ENCODE measurements around the gene NUFIP2. TPM values are rescaled to one million over a fixed set of nuclear protein-coding genes. Genes with fewer than 3 reads are reported as not detected.

Gene NUFIP2
- polyA plus RNA-seq, 4 donors, result 5.1 to 34.1 (median 7.5) TPM

GRCh38 chr17:29248845-29249244, 45.1 kb downstream of the NUFIP2 start:
- no peaks in the 10 kb centered on the region for H3K4me1 ChIP-seq (ENCODE audit: control insufficient read depth in 3 of 3, insufficient read depth in 2 of 3, low read depth in 1 of 3, low read length in 2 of 3)
- DNase-seq (no peak), FAIRE-seq (no peak)
- peaks cover 0 to 1% (median 0%) of the 10 kb centered on the region in 3 donors for H3K36me3 ChIP-seq (ENCODE audit: control insufficient read depth in 3 of 3, insufficient read depth in 2 of 3, low read depth in 1 of 3, low read length in 3 of 3)
- no peak overlapping the region for H3K27ac ChIP-seq (ENCODE audit: low read depth in 1 of 3, low read length in 2 of 3)
- 89% methylated on average over 5 of the region's 5 CpGs for WGBS, 3 donors
- no peak overlapping the region for H3K4me3 ChIP-seq (ENCODE audit: low read depth in 1 of 3, low read length in 3 of 3)
- no peaks in the 10 kb centered on the region for H3K27me3 ChIP-seq (ENCODE audit: control insufficient read depth in 3 of 3, insufficient read depth in 3 of 3, low read length in 3 of 3)
- no peaks in the 10 kb centered on the region for H3K9me3 ChIP-seq (ENCODE audit: control insufficient read depth in 2 of 2, insufficient read depth in 1 of 2, low read depth in 1 of 2, low read length in 1 of 2)

DNA sequence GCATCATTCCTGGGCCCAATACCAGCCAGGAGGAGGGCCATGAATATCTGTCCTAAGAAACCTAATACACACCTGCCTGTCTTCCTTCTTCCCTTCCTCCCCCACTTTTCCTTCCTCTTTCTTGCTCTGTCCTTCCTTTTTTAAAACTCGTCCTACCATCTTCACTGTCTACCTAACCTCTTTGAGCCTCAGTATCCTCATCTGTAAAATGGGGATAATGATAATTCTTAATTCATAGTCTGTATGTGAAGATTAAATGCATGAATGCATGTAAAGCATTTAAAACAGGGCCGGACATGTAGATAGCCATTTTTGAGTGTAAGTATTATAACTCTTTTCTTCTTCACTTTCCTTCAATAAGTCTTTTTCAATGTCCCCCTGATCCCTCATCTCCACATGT, 46.7 kb downstream of the NUFIP2 start:
- FAIRE-seq (no peak), DNase-seq (no peak)
- peaks cover 0 to 1% (median 0%) of the 10 kb centered on the region in 3 donors for H3K36me3 ChIP-seq (ENCODE audit: control insufficient read depth in 3 of 3, insufficient read depth in 2 of 3, low read depth in 1 of 3, low read length in 3 of 3)
- 78 to 86% (median 82%) methylated on average over 2 of the region's 2 CpGs for WGBS, 3 donors
- no peaks in the 10 kb centered on the region for H3K9me3 ChIP-seq (ENCODE audit: control insufficient read depth in 2 of 2, insufficient read depth in 1 of 2, low read depth in 1 of 2, low read length in 1 of 2)
- no peak overlapping the region for H3K27ac ChIP-seq (ENCODE audit: low read depth in 1 of 3, low read length in 2 of 3)
- H3K4me3 ChIP-seq (ENCODE audit: low read depth in 1 of 3, low read length in 3 of 3), result no peak overlapping the region
- no peaks in the 10 kb centered on the region for H3K27me3 ChIP-seq (ENCODE audit: control insufficient read depth in 3 of 3, insufficient read depth in 3 of 3, low read length in 3 of 3)
- H3K4me1 ChIP-seq (ENCODE audit: control insufficient read depth in 3 of 3, insufficient read depth in 2 of 3, low read depth in 1 of 3, low read length in 2 of 3), result no peaks in the 10 kb centered on the region

DNA sequence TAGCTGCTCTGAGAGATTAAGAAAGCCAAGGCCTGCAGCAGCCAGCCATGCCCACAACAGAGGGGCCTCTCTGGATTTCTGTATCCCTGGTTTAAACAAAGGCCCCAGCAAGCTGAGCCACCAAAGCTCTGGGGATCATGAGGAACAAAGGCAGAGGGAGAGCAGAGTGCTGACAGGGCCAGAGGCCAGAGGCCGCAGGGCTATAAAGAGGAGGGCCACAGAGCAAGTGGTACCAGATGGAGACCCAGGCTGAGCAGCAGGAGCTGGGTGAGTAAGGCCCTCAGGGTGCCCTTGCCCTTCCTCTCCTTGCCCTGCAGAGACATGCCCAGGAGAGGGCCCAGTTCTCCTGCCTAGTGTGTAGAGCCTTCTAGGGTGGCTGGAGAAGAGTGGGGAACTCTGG, 47.3 kb downstream of the NUFIP2 start, which contains the start of gene CRYBA1:
CRYBA1 (plus strand) TSS at position 232 of the 400 bp plus-strand sequence; CDS start at position 237, 5 bp downstream.
- H3K36me3 ChIP-seq (ENCODE audit: control insufficient read depth in 3 of 3, insufficient read depth in 2 of 3, low read depth in 1 of 3, low read length in 3 of 3), result no peaks in the 10 kb centered on the region
- DNase-seq, result no peak
- no peak within 1 kb of the TSS for H3K4me3 ChIP-seq (ENCODE audit: low read depth in 1 of 3, low read length in 3 of 3)
- H3K4me1 ChIP-seq (ENCODE audit: control insufficient read depth in 3 of 3, insufficient read depth in 2 of 3, low read depth in 1 of 3, low read length in 2 of 3), result no peaks in the 10 kb centered on the region
- H3K27ac ChIP-seq (ENCODE audit: low read depth in 1 of 3, low read length in 2 of 3), result no peak within 1 kb of the TSS
- WGBS, 3 donors, result 73 to 82% (median 73%) methylated on average over 1 of the region's 1 CpG
- no peak for FAIRE-seq
- no peaks in the 10 kb centered on the region for H3K27me3 ChIP-seq (ENCODE audit: control insufficient read depth in 3 of 3, insufficient read depth in 3 of 3, low read length in 3 of 3)
- H3K9me3 ChIP-seq (ENCODE audit: control insufficient read depth in 2 of 2, insufficient read depth in 1 of 2, low read depth in 1 of 2, low read length in 1 of 2), result no peaks in the 10 kb centered on the region

DNA sequence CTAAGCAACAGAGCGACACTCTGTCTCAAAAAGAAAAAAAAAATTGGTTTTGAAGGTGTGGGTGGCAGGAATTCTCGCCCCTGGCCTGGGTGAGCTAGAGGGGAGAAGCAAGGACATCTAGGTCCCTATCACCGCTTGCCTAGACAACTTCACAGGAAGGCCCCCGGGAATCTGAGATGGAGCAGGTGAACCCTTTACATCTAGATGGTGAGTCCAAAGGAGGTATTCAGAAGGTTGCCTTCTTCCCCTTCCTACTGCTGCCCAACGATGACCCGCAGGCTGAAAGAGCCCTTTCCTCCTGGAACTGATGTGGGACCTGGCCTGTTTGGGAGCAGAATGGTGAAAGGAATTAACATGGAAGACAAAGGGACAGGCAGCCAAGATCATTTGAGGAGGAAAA, 48.5 kb downstream of the NUFIP2 start:
- FAIRE-seq, result no peak
- Histone ChIP-seq H3K4me1 (ENCODE audit: control insufficient read depth in 3 of 3, insufficient read depth in 2 of 3, low read depth in 1 of 3, low read length in 2 of 3) (no peaks in the 10 kb centered on the region), H3K9me3 (ENCODE audit: control insufficient read depth in 2 of 2, insufficient read depth in 1 of 2, low read depth in 1 of 2, low read length in 1 of 2) (no peaks in the 10 kb centered on the region), H3K27me3 (ENCODE audit: control insufficient read depth in 3 of 3, insufficient read depth in 3 of 3, low read length in 3 of 3) (no peaks in the 10 kb centered on the region), H3K27ac (ENCODE audit: low read depth in 1 of 3, low read length in 2 of 3) (no peak overlapping the region), H3K4me3 (ENCODE audit: low read depth in 1 of 3, low read length in 3 of 3) (no peak overlapping the region), H3K36me3 (ENCODE audit: control insufficient read depth in 3 of 3, insufficient read depth in 2 of 3, low read depth in 1 of 3, low read length in 3 of 3) (no peaks in the 10 kb centered on the region)
- WGBS, 3 donors, result 89 to 95% (median 90%) methylated on average over 6 of the region's 6 CpGs
- no peak for DNase-seq

DNA sequence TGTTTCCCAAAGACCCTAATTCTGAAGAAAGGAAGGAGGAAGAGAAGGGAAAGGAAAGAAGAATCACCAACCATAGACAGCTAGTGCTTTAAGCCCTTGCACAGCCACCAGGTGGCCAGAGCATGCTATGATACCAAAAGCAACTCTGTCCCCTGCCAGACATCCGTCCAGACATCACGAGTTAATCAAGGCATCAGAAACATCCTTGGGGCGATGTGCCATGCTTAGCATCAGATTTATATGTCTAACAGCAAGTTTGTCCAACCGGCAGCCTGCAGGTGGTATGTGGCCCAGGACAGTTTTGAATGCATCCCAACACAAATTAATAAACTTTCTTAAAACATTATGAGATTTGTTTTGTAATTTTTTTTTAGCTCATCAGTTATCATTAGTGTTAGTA, 50.2 kb downstream of the NUFIP2 start:
- FAIRE-seq, result no peak
- H3K27me3 ChIP-seq (ENCODE audit: control insufficient read depth in 3 of 3, insufficient read depth in 3 of 3, low read length in 3 of 3), result no peaks in the 10 kb centered on the region
- DNase-seq, result peak in 1 of 2 donors; percentile 17
- no peaks in the 10 kb centered on the region for H3K9me3 ChIP-seq (ENCODE audit: control insufficient read depth in 2 of 2, insufficient read depth in 1 of 2, low read depth in 1 of 2, low read length in 1 of 2)
- peaks cover 0 to under 1% (median 0%) of the 10 kb centered on the region in 3 donors for H3K4me1 ChIP-seq (ENCODE audit: control insufficient read depth in 3 of 3, insufficient read depth in 2 of 3, low read depth in 1 of 3, low read length in 2 of 3)
- WGBS, 3 donors, result 40 to 64% (median 52%) methylated on average over 4 of the region's 4 CpGs
- H3K36me3 ChIP-seq (ENCODE audit: control insufficient read depth in 3 of 3, insufficient read depth in 2 of 3, low read depth in 1 of 3, low read length in 3 of 3), result no peaks in the 10 kb centered on the region
- H3K4me3 ChIP-seq (ENCODE audit: low read depth in 1 of 3, low read length in 3 of 3), result no peak overlapping the region
- H3K27ac ChIP-seq (ENCODE audit: low read depth in 1 of 3, low read length in 2 of 3), result no peak overlapping the region

DNA sequence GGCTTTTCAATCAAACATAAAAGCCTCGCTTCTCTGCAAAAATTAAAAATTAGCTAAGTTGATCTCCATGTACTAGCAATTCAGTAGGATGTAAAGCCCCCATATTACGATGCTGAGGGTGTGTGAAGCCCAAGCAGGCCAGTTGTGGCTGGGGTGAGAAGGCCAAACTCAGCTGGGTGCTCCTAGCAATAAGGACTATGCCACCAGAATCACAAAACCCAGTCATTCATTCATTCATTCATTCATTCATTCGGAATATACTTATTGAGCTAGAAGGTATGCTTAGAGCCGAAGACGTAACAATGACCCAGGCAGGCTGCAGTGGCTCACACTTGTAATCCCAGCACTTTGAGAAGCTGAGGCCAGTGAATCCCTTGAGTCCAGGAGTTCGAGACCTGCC, 51.2 kb downstream of the NUFIP2 start:
- H3K27me3 ChIP-seq (ENCODE audit: control insufficient read depth in 3 of 3, insufficient read depth in 3 of 3, low read length in 3 of 3), result no peaks in the 10 kb centered on the region
- H3K4me1 ChIP-seq (ENCODE audit: control insufficient read depth in 3 of 3, insufficient read depth in 2 of 3, low read depth in 1 of 3, low read length in 2 of 3), result peaks cover 0 to 9% (median 0%) of the 10 kb centered on the region in 3 donors
- H3K27ac ChIP-seq (ENCODE audit: low read depth in 1 of 3, low read length in 2 of 3), result no peak overlapping the region
- 87 to 94% (median 91%) methylated on average over 6 of the region's 6 CpGs for WGBS, 3 donors
- no peaks in the 10 kb centered on the region for H3K36me3 ChIP-seq (ENCODE audit: control insufficient read depth in 3 of 3, insufficient read depth in 2 of 3, low read depth in 1 of 3, low read length in 3 of 3)
- H3K9me3 ChIP-seq (ENCODE audit: control insufficient read depth in 2 of 2, insufficient read depth in 1 of 2, low read depth in 1 of 2, low read length in 1 of 2), result no peaks in the 10 kb centered on the region
- FAIRE-seq (no peak), DNase-seq (no peak)
- no peak overlapping the region for H3K4me3 ChIP-seq (ENCODE audit: low read depth in 1 of 3, low read length in 3 of 3)

GRCh38 chr17:29242051-29242450, 51.9 kb downstream of the NUFIP2 start:
- no peak for DNase-seq
- H3K27me3 ChIP-seq (ENCODE audit: control insufficient read depth in 3 of 3, insufficient read depth in 3 of 3, low read length in 3 of 3), result no peaks in the 10 kb centered on the region
- peaks cover 0 to 9% (median 0%) of the 10 kb centered on the region in 3 donors for H3K4me1 ChIP-seq (ENCODE audit: control insufficient read depth in 3 of 3, insufficient read depth in 2 of 3, low read depth in 1 of 3, low read length in 2 of 3)
- H3K27ac ChIP-seq (ENCODE audit: low read depth in 1 of 3, low read length in 2 of 3), result no peak overlapping the region
- FAIRE-seq, result no peak
- WGBS, 3 donors, result 87 to 94% (median 88%) methylated on average over 1 of the region's 1 CpG
- H3K4me3 ChIP-seq (ENCODE audit: low read depth in 1 of 3, low read length in 3 of 3), result no peak overlapping the region
- no peaks in the 10 kb centered on the region for H3K9me3 ChIP-seq (ENCODE audit: control insufficient read depth in 2 of 2, insufficient read depth in 1 of 2, low read depth in 1 of 2, low read length in 1 of 2)
- H3K36me3 ChIP-seq (ENCODE audit: control insufficient read depth in 3 of 3, insufficient read depth in 2 of 3, low read depth in 1 of 3, low read length in 3 of 3), result no peaks in the 10 kb centered on the region

DNA sequence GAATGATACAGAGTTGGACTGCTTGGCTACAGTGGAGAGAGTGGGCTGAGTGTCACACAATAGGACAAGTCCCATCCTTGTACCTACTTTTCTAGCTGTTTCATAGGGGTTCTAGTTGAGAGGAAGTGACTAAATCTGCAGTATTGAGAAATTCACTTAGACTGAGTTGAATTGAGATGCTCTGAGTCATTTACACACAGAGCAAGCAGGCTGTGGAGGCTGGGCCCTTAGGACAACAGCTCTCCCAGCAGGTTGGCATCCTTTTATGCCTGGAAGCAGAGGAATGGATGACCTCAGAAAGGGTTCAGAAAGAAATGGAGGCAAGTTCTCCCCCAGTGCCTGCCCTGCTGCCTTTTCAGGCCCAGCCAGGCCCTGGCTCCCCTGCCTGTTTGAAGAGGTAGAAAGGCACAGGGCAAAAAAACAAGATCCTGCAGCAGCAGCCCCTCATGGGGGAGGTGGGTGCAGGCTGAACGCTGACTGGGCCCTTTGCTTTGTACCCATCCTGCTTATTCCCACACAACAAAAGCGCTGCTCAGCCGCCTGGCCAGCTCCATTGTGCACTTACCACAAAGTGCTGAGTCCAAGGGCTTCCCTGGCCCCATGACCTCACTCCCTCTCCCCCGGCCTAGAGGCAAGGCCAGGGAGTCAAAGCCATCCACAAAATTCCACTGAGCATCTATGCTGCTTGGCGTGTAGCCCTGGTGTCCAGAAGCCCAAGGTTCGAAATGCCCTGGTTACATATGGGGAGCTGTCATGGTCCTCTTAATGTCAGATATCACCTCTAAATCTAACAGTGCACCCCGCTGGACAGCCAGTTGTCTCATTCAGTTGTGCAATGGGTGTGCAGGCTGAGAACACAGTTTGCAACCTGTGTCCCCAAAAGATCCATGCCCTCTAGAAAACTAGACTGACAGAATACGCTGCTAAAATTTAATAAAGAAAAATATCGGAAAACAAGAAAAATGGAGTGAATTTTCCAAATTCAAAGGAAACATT, 52.7 kb downstream of the NUFIP2 start:
- no peaks in the 10 kb centered on the region for H3K9me3 ChIP-seq (ENCODE audit: control insufficient read depth in 2 of 2, insufficient read depth in 1 of 2, low read depth in 1 of 2, low read length in 1 of 2)
- WGBS, 3 donors, result 85 to 92% (median 86%) methylated on average over 9 of the region's 9 CpGs
- H3K27me3 ChIP-seq (ENCODE audit: control insufficient read depth in 3 of 3, insufficient read depth in 3 of 3, low read length in 3 of 3), result no peaks in the 10 kb centered on the region
- peaks cover 0 to 9% (median 0%) of the 10 kb centered on the region in 3 donors for H3K4me1 ChIP-seq (ENCODE audit: control insufficient read depth in 3 of 3, insufficient read depth in 2 of 3, low read depth in 1 of 3, low read length in 2 of 3)
- H3K36me3 ChIP-seq (ENCODE audit: control insufficient read depth in 3 of 3, insufficient read depth in 2 of 3, low read depth in 1 of 3, low read length in 3 of 3), result no peaks in the 10 kb centered on the region
- H3K4me3 ChIP-seq (ENCODE audit: low read depth in 1 of 3, low read length in 3 of 3), result no peak overlapping the region
- DNase-seq, result no peak
- no peak for FAIRE-seq
- no peak overlapping the region for H3K27ac ChIP-seq (ENCODE audit: low read depth in 1 of 3, low read length in 2 of 3)
